Panc1 (cell line): ENCODE results near the gene MYO5B.

ENCODE experiments used
- POLR2AphosphoS5 ChIP-seq: IDR thresholded peaks from 2 replicates; pipeline ENCODE4 v1.6.1; 2012; ENCODE audit warnings: mild to moderate bottlenecking, low read depth, low read length, moderate library complexity
- TF ChIP-seq, protein P1 (sequence below): fragments of 450-650 bp; IDR thresholded peaks from 2 replicates; pipeline ENCODE4 v1.5.1; 2017; ENCODE audit warnings: mild to moderate bottlenecking

DNA sequence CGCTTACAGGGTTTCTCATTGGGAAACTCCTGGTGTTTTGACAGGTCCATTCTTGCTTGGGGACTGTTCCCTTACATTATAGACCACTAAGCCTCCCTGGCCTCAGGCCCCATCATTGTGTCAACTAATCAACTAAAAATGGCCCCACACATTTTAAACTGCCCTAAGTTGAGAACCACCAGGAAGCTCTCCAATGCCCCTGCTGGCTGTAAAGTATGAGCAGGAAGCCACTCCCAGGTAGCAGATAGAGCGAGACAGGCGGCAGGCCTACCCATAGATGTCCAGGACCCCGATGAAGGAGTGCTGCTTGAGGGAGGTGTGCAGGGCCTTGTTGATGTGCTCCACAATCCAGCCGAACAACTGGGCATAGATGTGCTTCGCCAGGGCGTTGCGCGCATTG, 220.9 kb downstream of the MYO5B start:
- no peak for TF ChIP-seq POLR2AphosphoS5
- TF ChIP-seq, protein P1, sequence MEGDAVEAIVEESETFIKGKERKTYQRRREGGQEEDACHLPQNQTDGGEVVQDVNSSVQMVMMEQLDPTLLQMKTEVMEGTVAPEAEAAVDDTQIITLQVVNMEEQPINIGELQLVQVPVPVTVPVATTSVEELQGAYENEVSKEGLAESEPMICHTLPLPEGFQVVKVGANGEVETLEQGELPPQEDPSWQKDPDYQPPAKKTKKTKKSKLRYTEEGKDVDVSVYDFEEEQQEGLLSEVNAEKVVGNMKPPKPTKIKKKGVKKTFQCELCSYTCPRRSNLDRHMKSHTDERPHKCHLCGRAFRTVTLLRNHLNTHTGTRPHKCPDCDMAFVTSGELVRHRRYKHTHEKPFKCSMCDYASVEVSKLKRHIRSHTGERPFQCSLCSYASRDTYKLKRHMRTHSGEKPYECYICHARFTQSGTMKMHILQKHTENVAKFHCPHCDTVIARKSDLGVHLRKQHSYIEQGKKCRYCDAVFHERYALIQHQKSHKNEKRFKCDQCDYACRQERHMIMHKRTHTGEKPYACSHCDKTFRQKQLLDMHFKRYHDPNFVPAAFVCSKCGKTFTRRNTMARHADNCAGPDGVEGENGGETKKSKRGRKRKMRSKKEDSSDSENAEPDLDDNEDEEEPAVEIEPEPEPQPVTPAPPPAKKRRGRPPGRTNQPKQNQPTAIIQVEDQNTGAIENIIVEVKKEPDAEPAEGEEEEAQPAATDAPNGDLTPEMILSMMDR: no peak
